HG03378 (cell line): ENCODE results near the gene BBOF1.
"Not testable (repeated sequence)": the region's sequence is repeated elsewhere in the genome, so short reads cannot be mapped to it uniquely, and the experiment has no call there.

Experiments
- ATAC-seq: cut with Tn5 transposase; IDR thresholded peaks from one replicate; pipeline ENCODE4 v1.9.1; 2021; ENCODE audit warnings: mild to moderate bottlenecking, moderate library complexity; ENCODE audit not compliant: unreplicated experiment

Gene BBOF1

GRCh38 chr14:74085828-74086227 lies 66.7 kb downstream of the BBOF1 start:
- ATAC-seq: peak; percentile 28

GRCh38 chr14:74089251-74090020 lies 70.3 kb downstream of the BBOF1 start:
- no peak for ATAC-seq

GRCh38 chr14:74105381-74105780 lies 86.2 kb downstream of the BBOF1 start:
- no peak for ATAC-seq

- ATAC-seq: no peak
Observed at GRCh38 chr14:74109369-74109768, 90.2 kb downstream of the BBOF1 start.

- ATAC-seq: not testable (repeated sequence)
Observed at GRCh38 chr14:74111395-74112216, 92.5 kb downstream of the BBOF1 start.
